Gastrocnemius medialis (tissue), 4 donors: ENCODE data around the gene PLAC9.
"Not testable (repeated sequence)": the region's sequence is repeated elsewhere in the genome, so short reads cannot be mapped to it uniquely, and the experiment has no call there.

Source experiments
- POLR2A ChIP-seq, 2 donors: fragments of 450-650 bp; IDR thresholded peaks; one replicate each; pipeline ENCODE4 v1.6.1; 2017; ENCODE audit warnings: antibody characterized with exemption in 2 of 2, mild to moderate bottlenecking in 2 of 2, moderate library complexity in 2 of 2
- TF ChIP-seq, protein P1 (sequence below), 5 experiments: fragments of 450-650 bp in 3 of 5; fragments of 200-600 bp in 2 of 5; sonication (generic) in 2 of 5; IDR thresholded peaks in 4 of 5; conservative IDR thresholded peaks in 1 of 5; 1 replicate in 4 of 5; 2 replicates in 1 of 5; pipeline ENCODE4 v1.5.1; 2016 to 2019; ENCODE audit warnings: antibody characterized with exemption in 5 of 5, mild to moderate bottlenecking in 3 of 5, moderate library complexity in 3 of 5

DNA sequence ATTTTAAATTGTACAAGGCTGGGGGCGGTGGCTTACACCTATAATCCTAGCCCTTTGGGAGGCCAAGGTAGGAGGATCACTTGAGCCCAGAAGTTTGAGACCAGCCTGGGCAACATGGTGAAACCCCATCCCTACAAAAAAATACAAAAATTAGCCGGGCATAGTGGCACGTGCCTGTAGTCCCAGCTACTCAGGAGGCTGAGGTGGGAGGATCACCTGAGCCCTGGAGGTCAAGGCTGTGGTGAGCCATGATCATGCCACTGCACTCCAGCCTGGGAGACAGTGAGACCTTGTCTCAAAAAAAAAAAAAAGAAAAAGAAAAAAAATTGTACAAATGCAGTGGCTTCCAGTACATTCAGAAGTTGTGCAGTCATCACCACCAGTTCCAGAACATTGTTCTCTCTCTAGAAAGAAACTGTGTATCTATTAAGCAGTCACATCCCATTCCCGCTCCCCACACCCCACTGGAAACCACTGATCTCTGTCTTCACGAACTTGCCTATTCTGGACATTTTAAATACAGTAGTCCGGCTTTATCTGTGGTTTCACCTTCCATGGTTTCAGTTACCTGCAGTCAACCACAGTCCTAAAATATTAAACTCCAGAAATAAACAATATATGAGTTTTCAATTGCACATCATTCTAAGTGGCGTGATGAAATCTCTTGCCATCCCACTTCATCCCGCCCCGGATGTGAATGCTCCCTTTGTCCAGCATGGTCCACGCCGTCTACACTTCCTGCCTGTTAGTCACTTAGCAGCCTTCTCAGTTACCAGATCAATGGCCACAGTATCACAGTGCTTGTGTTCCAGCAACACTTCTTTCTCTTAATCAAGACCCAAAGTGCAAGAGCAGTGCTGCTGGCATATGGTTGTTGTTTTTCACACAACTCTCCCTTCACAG is 13.1 kb downstream of the PLAC9 start:
- TF ChIP-seq, protein P1, sequence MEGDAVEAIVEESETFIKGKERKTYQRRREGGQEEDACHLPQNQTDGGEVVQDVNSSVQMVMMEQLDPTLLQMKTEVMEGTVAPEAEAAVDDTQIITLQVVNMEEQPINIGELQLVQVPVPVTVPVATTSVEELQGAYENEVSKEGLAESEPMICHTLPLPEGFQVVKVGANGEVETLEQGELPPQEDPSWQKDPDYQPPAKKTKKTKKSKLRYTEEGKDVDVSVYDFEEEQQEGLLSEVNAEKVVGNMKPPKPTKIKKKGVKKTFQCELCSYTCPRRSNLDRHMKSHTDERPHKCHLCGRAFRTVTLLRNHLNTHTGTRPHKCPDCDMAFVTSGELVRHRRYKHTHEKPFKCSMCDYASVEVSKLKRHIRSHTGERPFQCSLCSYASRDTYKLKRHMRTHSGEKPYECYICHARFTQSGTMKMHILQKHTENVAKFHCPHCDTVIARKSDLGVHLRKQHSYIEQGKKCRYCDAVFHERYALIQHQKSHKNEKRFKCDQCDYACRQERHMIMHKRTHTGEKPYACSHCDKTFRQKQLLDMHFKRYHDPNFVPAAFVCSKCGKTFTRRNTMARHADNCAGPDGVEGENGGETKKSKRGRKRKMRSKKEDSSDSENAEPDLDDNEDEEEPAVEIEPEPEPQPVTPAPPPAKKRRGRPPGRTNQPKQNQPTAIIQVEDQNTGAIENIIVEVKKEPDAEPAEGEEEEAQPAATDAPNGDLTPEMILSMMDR (IDR thresholded peaks at IDR 0.05 in 4 of 5, conservative IDR thresholded peaks at IDR 0.05 in 1 of 5): not testable (repeated sequence)
- TF ChIP-seq POLR2A (IDR thresholded peaks at IDR 0.05): not testable (repeated sequence)
